Epithelial cell of proximal tubule (primary cell): Measurements from ENCODE around the gene SPECC1. TPM values are rescaled to one million over a fixed set of nuclear protein-coding genes. Genes with fewer than 3 reads are reported as not detected.

ENCODE experiments used
- DNase-seq: peaks from one replicate; pipeline ENCODE4 v3.0.0-alpha.2; 2011; ENCODE audit warnings: low read depth
- H3K4me3 ChIP-seq: 2 replicates; pipeline ENCODE4 v1.5.1; 2011; ENCODE audit warnings: low read depth, mild to moderate bottlenecking, low read length
- total RNA-seq: library from RNA; depleted of rRNA; stranded (reverse); fragments of >200 nt; gene quantifications from 2 replicates; pipeline ENCODE4 v1.2.3, GENCODE V29; 2015
- TF ChIP-seq, protein P1 (sequence below): conservative IDR thresholded peaks from 2 replicates; pipeline ENCODE4 v1.5.1; 2012; ENCODE audit warnings: low read depth, mild to moderate bottlenecking, low read length

The SPECC1 gene
- total RNA-seq, 1 donor from 2014 or later, result 39.3 TPM

- H3K4me3 ChIP-seq, result no peak overlapping the region
- TF ChIP-seq, protein P1, sequence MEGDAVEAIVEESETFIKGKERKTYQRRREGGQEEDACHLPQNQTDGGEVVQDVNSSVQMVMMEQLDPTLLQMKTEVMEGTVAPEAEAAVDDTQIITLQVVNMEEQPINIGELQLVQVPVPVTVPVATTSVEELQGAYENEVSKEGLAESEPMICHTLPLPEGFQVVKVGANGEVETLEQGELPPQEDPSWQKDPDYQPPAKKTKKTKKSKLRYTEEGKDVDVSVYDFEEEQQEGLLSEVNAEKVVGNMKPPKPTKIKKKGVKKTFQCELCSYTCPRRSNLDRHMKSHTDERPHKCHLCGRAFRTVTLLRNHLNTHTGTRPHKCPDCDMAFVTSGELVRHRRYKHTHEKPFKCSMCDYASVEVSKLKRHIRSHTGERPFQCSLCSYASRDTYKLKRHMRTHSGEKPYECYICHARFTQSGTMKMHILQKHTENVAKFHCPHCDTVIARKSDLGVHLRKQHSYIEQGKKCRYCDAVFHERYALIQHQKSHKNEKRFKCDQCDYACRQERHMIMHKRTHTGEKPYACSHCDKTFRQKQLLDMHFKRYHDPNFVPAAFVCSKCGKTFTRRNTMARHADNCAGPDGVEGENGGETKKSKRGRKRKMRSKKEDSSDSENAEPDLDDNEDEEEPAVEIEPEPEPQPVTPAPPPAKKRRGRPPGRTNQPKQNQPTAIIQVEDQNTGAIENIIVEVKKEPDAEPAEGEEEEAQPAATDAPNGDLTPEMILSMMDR, result no peak
- DNase-seq, result no peak
Measured at GRCh38 chr17:20211246-20211645, 202.1 kb downstream of the SPECC1 start.

GRCh38 chr17:20213449-20213848 lies 204.3 kb downstream of the SPECC1 start:
- TF ChIP-seq, protein P1, result no peak
- no peak overlapping the region for H3K4me3 ChIP-seq
- no peak for DNase-seq

DNA sequence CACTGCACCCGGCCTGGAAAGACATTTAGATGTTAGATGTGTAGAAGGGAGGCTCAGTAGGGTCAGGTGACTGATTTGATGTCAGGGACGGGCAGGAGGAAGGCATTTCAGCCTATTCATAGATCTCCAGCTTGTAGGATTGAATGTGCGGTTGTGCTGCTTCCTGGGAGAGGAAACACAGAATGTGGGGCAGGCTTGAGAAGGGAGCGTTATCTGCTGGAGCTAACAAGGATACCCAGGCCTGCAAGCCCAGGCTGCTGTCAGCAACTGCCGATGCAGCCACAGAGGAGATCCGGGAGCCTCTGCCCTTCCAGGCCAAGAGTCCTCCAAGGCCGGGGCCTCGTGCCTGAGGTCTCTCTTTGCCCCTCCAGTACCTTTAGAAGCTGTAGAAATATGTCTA lies 205.6 kb downstream of the SPECC1 start:
- H3K4me3 ChIP-seq, result no peak overlapping the region
- DNase-seq, result no peak
- TF ChIP-seq, protein P1, result no peak

DNA sequence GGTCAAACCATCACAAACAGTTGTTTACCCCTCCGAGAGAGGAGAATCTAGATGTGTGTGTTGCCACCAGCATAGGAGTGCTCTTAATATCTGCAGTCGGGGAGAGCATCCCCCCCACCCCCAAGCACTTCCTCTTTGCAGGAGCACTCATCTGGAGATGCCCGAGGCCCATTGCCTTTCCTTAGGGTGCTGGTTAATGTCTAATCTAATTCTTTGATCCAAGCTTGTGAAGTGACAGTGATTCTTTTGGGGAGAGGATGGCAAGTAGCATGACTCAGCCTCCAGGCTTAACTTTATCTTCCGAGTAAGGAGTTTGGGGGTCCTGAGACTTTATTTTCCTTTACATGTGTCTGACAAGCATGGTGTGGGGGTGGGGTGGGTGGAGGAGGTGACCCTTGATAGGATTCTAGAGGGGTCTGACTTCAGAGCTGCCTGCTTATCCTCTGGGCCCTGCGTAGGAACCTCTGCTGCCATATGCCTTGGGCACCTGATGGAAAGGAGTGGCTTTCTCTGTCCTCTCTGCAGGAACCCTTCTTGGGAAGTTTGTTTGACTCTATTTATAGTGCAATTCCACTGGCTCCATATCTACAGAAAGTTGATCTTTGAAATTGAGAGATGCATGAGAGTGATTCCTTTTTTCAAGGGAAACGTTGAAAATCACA lies 207.1 kb downstream of the SPECC1 start:
- TF ChIP-seq, protein P1, result no peak
- peak; percentile 38 for DNase-seq
- H3K4me3 ChIP-seq, result no peak overlapping the region

GRCh38 chr17:20216853-20217252 lies 207.7 kb downstream of the SPECC1 start:
- no peak for DNase-seq

DNA sequence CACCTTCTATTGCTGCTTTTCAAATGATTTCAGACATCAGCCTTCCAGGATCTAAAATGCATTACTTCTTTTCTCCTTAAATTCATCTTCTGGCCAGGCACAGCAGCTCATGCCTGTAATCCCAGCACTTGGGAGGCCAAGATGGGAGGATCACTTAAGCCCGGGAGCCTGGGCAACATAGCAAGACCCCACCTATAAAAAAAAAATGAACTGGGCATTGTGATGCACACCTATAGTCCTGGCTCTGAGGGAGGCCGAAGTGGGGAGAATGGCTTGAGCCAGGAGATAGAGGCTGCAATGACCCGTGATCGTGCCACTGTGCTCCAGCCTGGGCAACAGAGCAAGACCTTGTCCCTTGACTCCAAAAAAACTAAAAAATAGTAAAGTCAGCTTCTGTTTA lies 208.5 kb downstream of the SPECC1 start:
- no peak overlapping the region for H3K4me3 ChIP-seq
- TF ChIP-seq, protein P1, result no peak
- no peak for DNase-seq

More at GRCh38 chr17:20216853-20217252, 207.7 kb downstream of the SPECC1 start:
- H3K4me3 ChIP-seq, result no peak overlapping the region
- TF ChIP-seq, protein P1, result no peak

GRCh38 chr17:20218272-20218671 lies 209.1 kb downstream of the SPECC1 start:
- DNase-seq, result no peak
- H3K4me3 ChIP-seq, result no peak overlapping the region
- TF ChIP-seq, protein P1, result no peak
